Activated T-cell treated with anti-CD3 and anti-CD28 coated beads, Interleukin-2, amount 50 U/mL, for 4 hours (primary cell): Measurements from ENCODE around the gene FGB. TPM values are rescaled to one million over a fixed set of nuclear protein-coding genes. Genes with fewer than 3 reads are reported as not detected.

ENCODE experiments used
- ATAC-seq, 2 donors: fragments of 200-7000 bp; cut with Tn5 transposase; one replicate each; pipeline ENCODE4 v1.10.0; 2021
- DNase-seq: peaks from one replicate; pipeline ENCODE4 v3.0.0-alpha.2; 2020
- H3K27me3 Mint-ChIP-seq: one replicate; pipeline ENCODE4 v1.8.0; 2021; ENCODE audit warnings: low read depth, mixed read lengths
- H3K36me3 Mint-ChIP-seq: one replicate; pipeline ENCODE4 v1.8.0; 2022; ENCODE audit warnings: mixed read lengths; ENCODE audit not compliant: insufficient read depth
- H3K4me1 Mint-ChIP-seq: one replicate; pipeline ENCODE4 v1.8.0; 2021; ENCODE audit warnings: low read depth, mixed read lengths
- H3K4me3 Mint-ChIP-seq: one replicate; pipeline ENCODE4 v1.8.0; 2021; ENCODE audit warnings: mild to moderate bottlenecking, moderate library complexity, mixed read lengths
- H3K9me3 Mint-ChIP-seq: one replicate; pipeline ENCODE4 v1.8.0; 2021; ENCODE audit warnings: mixed read lengths
- total RNA-seq, 3 donors: library from RNA; stranded (reverse); gene quantifications; one replicate each; pipeline ENCODE4 v1.2.1, GENCODE V29; 2021

The FGB gene
- total RNA-seq, result 1 to 10 TPM; 1.6 to 1.9 (median 1.7) TPM

DNA sequence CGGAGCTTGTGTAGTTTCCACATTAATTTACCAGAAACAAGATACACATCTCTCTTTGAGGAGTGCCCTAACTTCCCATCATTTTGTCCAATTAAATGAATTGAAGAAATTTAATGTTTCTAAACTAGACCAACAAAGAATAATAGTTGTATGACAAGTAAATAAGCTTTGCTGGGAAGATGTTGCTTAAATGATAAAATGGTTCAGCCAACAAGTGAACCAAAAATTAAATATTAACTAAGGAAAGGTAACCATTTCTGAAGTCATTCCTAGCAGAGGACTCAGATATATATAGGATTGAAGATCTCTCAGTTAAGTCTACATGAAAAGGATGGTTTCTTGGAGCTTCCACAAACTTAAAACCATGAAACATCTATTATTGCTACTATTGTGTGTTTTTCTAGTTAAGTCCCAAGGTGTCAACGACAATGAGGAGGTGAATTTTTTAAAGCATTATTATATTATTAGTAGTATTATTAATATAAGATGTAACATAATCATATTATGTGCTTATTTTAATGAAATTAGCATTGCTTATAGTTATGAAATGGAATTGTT, at the start of gene FGB:
Gene FGB, plus strand, starts transcription at position 315 of the 558 bp plus-strand sequence. Its CDS starts 8 bp downstream, at position 323.
- no peak for ATAC-seq
- no peak for DNase-seq
- Mint-ChIP-seq H3K4me1 (no peaks in the 10 kb centered on the region), H3K9me3 (no peaks in the 10 kb centered on the region), H3K36me3 (no peaks in the 10 kb centered on the region), H3K27me3 (peaks cover 3% of the 10 kb centered on the region), H3K4me3 (no peak within 1 kb of the TSS)

DNA sequence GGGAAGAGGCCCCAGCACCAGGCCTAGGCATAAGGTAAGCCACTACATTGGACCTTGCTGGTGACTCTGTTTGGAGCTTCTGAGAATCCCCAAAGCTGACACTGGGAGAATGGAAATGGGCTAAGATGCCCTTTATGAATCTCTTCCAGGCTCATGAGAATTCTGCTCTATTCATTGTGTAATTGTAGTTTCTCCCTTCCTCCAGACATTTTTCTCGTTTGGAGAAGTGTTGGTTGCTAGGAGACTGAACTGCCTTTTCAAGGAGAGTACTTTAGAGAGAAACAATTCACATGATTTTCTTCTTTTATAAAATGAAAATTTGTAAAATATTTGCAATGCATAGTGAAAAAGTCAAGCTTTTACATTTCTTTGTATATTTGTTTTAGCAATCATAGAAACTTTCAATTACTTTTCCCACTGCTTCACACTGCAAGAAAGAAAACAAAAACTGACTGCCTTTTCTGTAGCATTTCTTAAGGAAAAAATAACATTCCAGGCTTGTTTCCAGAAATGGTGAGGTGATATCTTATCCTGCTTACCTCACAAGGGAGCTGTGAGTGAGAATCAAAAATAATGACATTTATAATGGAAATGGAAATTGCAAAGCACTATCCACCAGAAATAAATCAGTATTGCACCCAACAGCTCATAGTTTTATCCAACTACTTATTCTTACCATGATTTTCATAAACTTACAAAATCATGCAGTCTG, 46.3 kb upstream of the FGB start:
- ATAC-seq (no peak), DNase-seq (no peak)
- Mint-ChIP-seq H3K4me1 (no peaks in the 10 kb centered on the region), H3K9me3 (no peaks in the 10 kb centered on the region), H3K27me3 (peaks cover 18% of the 10 kb centered on the region), H3K36me3 (no peaks in the 10 kb centered on the region), H3K4me3 (no peak overlapping the region)

DNA sequence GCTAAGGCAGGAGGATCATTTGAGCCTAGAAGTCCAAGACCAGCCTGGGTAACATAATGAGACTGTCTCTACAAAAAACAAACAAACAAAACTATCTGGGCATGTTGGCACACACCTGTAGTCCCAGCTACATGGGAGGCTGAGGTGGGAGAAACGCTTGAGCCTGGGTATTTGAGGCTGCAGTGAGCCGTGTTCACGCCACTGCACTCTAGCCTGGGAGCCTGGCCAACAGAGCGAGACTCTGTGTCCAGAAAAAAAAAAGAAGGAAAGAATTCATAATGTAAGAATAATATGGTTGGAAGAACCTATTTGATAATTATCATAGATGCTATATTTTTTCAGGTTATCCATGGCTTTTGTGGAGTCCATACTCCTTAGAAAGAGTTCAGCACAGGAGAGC, 45.2 kb upstream of the FGB start:
- H3K4me1 Mint-ChIP-seq, result no peaks in the 10 kb centered on the region
- H3K4me3 Mint-ChIP-seq, result no peak overlapping the region
- H3K9me3 Mint-ChIP-seq, result no peaks in the 10 kb centered on the region
- H3K36me3 Mint-ChIP-seq, result no peaks in the 10 kb centered on the region
- peaks cover 16% of the 10 kb centered on the region for H3K27me3 Mint-ChIP-seq
- ATAC-seq (no peak), DNase-seq (no peak)

DNA sequence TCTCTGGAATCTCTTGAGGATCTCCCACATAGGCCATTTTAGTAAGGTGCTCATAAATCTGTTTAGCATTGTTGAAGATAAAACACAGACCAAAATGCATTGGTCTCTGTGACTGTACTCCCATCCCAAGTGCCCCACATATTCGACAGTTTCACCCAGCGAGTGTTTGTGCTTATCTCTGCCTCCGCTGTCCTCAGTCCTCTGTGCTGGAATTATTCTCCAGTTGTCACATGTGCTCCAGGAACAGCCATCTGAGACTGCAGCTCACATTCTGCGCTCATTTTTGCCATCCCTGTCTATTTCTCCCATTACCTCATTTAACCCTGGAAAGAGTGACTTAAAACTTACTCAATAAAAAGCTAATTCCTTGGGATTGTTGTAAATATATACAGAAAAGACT, 43.6 kb upstream of the FGB start:
- ATAC-seq, result no peak
- Mint-ChIP-seq H3K4me1 (no peaks in the 10 kb centered on the region), H3K9me3 (no peaks in the 10 kb centered on the region), H3K4me3 (no peak overlapping the region), H3K27me3 (peaks cover 21% of the 10 kb centered on the region), H3K36me3 (no peaks in the 10 kb centered on the region)
- no peak for DNase-seq

DNA sequence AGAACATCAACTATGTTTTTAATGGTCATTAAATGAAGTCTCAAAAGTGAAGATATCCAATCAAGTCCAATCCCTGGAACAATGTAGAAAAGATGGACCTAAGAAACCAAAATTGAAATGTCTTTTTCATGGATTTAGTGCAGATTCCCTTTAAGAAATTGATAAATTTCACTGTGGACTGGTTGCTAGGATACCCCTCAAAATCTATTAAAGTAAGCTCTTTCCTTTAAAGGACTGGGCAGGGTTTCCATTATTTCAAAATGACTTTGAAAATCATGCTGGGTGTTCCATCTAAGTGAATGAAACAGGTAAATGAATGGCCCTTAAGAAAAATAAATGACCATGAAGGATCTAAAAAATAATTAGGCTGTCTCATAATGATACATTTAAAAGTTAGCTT, 41.2 kb upstream of the FGB start:
- DNase-seq, result no peak
- H3K4me3 Mint-ChIP-seq, result no peak overlapping the region
- H3K27me3 Mint-ChIP-seq, result peaks cover 32% of the 10 kb centered on the region
- H3K9me3 Mint-ChIP-seq, result no peaks in the 10 kb centered on the region
- no peaks in the 10 kb centered on the region for H3K4me1 Mint-ChIP-seq
- no peak for ATAC-seq
- no peaks in the 10 kb centered on the region for H3K36me3 Mint-ChIP-seq

DNA sequence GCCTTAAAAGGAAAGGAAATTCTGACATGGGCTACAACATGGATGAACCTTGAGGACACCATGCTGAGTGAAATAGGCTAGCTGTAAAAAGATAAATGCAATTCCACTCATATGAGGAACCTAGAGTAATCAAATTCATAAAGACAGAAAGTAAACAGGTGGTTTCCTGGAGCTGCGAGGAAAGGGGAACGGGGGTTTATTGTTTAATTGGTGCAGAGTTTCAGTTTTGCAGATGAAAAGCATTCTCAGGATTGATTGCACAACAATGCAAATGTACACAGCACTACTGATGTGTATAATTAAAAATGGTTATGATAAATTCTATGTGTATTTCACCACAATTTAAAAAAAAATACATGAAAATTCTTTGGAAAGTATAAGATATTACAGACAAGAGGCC, 36.7 kb upstream of the FGB start:
- no peak overlapping the region for H3K4me3 Mint-ChIP-seq
- DNase-seq, result no peak
- no peak for ATAC-seq
- no peaks in the 10 kb centered on the region for H3K9me3 Mint-ChIP-seq
- no peaks in the 10 kb centered on the region for H3K36me3 Mint-ChIP-seq
- peaks cover 25% of the 10 kb centered on the region for H3K27me3 Mint-ChIP-seq
- no peaks in the 10 kb centered on the region for H3K4me1 Mint-ChIP-seq

DNA sequence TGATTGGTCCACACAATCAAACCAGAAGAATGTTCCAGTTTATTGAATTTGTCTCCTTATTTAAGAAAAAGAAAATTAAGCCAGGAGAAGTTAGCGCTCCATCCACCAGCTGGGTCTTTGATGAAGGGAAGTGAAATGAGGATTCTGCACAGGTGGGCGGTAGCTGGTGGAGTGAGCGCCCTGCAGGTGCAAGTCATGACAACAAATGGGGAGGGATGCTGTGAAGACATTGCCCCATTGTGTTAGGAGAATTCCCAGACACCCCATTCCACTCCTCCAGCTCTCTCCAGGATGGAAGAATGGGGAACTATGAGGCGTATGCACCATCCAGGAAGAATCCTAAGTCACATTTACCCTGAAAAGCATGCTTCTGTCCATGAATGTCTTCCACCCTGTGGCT, 35.5 kb upstream of the FGB start:
- H3K4me1 Mint-ChIP-seq, result no peaks in the 10 kb centered on the region

DNA sequence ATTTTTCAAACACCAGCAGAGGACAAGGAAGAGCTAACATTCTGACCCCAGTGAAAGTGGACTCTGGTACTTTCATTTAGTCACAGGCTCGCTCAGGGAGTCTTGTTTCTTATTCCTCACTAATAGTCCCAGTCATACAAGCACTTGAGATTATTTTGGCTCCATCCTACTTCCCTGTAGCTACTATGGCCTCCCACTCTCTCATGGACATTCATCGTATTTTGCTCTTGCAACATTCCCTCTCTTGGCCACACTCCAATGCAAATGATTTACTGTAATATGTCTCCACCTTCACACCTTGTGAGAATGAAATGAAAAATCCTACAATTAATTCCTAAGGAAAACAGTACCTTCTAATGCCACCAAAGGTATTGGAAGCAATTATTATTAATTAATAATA, 33.9 kb upstream of the FGB start:
- H3K27me3 Mint-ChIP-seq, result peaks cover 17% of the 10 kb centered on the region
- ATAC-seq, result no peak

More for the DNA sequence above, 35.5 kb upstream of the FGB start:
- Mint-ChIP-seq H3K4me3 (no peak overlapping the region), H3K27me3 (peaks cover 24% of the 10 kb centered on the region), H3K9me3 (no peaks in the 10 kb centered on the region), H3K36me3 (no peaks in the 10 kb centered on the region)
- no peak for ATAC-seq
- no peak for DNase-seq

DNA sequence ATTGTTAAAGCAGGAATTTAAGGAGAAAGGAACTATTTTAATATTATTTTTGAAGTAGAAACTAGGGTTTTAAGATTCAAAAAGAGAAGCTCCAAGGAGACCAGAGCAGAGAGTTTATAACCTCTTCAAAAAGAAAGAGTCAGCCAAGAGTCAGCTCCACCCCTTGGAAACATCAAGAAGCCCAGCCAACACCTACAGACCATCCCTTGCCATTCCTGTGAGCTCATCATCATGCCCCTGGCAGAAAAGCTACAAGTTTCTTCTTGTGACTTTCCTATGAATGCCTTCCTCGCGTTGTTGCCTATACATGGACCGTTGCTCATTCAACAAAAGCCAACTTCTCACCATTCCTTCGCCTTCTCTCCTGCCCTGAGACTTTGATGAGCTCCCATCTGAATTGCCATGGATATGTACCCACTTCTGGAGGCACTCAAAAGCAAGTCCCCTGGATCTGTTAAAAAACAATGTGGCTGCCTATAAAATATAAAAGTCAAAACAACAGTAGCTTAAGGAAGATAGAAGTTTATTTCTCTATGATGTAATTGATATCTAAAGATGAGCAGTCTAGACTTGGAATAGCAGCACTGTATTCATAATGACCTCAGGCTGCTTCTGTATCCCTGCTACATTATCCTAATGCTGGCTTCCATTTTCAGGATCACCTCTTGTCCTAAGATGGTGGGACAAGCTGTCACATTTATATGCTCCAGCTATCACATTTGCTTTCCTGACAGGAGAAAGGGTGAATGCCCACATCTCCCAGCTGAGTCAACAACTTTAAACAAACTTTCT, 32.9 kb upstream of the FGB start:
- ATAC-seq (no peak), DNase-seq (no peak)
- no peaks in the 10 kb centered on the region for H3K4me1 Mint-ChIP-seq
- no peaks in the 10 kb centered on the region for H3K36me3 Mint-ChIP-seq
- peaks cover 11% of the 10 kb centered on the region for H3K27me3 Mint-ChIP-seq
- H3K4me3 Mint-ChIP-seq, result no peak overlapping the region
- H3K9me3 Mint-ChIP-seq, result no peaks in the 10 kb centered on the region

More for the DNA sequence above, 33.9 kb upstream of the FGB start:
- Mint-ChIP-seq H3K9me3 (no peaks in the 10 kb centered on the region), H3K36me3 (no peaks in the 10 kb centered on the region), H3K4me3 (no peak overlapping the region), H3K4me1 (no peaks in the 10 kb centered on the region)
- no peak for DNase-seq

DNA sequence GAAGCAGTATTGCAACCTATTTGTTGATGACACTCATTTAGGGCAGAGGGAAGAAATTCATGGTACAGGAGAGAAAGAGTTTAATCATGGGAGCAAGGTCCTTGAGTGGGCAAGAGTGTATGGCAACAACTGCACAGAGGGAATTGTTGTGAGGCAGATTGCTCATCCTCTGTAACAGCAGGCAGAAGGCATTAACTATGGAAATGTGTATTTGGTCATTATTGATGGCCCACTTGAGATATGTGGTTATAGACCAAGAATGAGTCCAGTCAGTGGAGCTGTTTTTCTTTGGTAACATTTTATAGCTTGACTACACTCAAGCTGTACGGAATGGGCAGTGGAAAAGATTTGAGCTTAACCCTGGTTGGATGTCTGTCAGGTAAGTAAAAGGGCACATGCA, 28.5 kb upstream of the FGB start:
- ATAC-seq (no peak), DNase-seq (no peak)
- no peaks in the 10 kb centered on the region for H3K27me3 Mint-ChIP-seq
- H3K36me3 Mint-ChIP-seq, result peaks cover 12% of the 10 kb centered on the region
- H3K9me3 Mint-ChIP-seq, result no peaks in the 10 kb centered on the region
- H3K4me3 Mint-ChIP-seq, result no peak overlapping the region
- H3K4me1 Mint-ChIP-seq, result no peaks in the 10 kb centered on the region

DNA sequence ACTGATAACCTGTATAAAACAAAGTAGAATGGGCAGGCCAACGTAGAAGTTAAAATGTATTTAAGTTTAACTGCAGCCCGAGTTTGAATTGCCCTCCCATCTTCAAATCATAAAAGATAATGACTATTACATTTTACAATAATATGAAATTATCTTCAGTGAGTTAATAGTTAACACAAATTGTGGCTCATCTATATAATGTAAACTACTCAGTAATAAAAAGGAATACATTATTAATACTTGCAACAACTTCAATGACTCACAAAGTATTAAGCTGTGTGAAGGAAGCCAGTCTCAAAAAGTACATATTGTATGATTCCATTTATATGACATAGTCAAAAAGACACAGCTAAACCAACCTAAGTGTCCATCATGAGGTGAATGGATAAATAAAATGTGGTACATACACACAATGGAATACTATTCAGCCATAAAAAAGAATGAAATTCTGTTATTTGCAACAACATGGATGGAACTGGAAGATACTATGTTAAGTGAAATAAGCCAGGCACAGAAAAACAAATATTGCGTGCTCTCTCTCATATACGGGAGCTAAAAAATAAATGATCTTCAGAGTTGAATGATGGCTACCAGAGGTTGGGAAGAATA, 20.4 kb upstream of the FGB start:
- H3K36me3 Mint-ChIP-seq, result peaks cover 46% of the 10 kb centered on the region
- H3K27me3 Mint-ChIP-seq, result no peaks in the 10 kb centered on the region
- DNase-seq (no peak), ATAC-seq (no peak)
- H3K4me3 Mint-ChIP-seq, result no peak overlapping the region
- no peaks in the 10 kb centered on the region for H3K9me3 Mint-ChIP-seq
- H3K4me1 Mint-ChIP-seq, result peaks cover 2% of the 10 kb centered on the region

DNA sequence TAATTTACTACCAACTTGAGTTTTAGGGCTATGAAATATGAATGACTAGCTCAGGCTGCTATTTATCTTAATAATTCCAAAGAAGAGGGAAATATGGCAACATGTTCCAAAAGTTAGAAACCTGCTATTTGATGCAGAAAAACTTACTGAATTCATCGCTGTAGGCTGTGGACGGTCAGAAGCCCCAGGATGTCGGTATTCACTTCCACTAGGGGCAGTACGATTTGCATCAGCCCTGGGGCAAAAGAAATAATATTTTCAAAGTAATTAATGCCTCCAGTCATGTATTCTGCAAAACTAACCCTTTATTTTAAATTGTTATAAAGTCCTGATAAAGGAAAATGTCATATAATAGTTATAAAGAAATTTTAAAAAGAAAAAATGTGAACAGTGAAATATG, 17.1 kb upstream of the FGB start:
- Mint-ChIP-seq H3K9me3 (no peaks in the 10 kb centered on the region), H3K27me3 (no peaks in the 10 kb centered on the region), H3K4me3 (no peak overlapping the region), H3K36me3 (peaks cover 36% of the 10 kb centered on the region), H3K4me1 (peaks cover 17% of the 10 kb centered on the region)
- ATAC-seq, result no peak
- DNase-seq, result no peak

DNA sequence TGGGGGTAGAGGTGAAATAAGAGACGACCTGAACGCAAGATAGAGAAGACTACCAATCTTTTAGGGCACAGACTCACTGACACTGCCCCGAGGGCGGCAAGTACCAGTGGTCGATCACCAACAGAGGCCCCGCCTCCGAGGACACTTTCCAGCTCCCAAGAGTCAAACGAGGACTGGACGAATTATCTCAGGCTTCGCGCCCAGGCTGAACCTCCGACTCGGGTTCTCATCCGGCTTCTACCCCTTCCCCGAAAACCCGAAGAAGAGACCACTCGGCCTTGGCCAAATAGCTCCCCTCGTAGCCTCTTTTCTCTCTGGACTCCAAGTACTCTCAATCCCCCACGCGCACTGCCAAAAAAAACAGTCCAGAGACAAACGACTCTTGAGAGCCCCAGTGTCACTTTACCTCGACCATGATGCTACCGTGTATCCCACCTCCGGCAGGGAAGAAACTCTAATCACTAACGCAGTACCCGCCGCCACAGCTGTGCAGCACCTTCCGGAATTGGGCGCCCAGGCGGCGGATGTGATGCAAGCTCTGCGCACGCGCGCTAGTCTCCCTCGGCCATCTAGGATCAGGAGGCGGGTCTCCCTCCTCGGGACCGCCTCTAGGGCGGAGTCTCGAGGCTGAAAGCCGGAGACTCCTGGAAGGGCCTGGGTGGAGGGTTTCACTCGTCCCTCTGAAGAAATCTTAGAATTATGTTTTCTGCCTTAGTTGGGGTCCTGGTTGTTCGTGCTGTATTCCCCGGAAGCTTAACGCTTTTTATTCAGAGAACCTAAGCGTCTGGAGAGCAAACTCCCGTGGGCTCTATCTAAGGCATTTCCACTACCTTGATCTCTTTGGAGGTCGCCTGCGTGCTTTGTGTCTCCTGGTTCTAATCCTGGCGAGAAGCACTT, 12.7 kb upstream of the FGB start, which contains the start of gene PLRG1:
Gene PLRG1, minus strand, starts transcription at position 507 of the 897 bp plus-strand sequence. Its CDS starts 92 bp downstream, at position 415.
- peak; percentile 95 for DNase-seq
- peak; percentile 99 for ATAC-seq
- Mint-ChIP-seq H3K9me3 (no peaks in the 10 kb centered on the region), H3K27me3 (no peaks in the 10 kb centered on the region), H3K4me3 (peak within 1 kb of the TSS; percentile 100), H3K36me3 (peaks cover 15% of the 10 kb centered on the region), H3K4me1 (peaks cover 21% of the 10 kb centered on the region)
